Small intestine (tissue), 7 donors: ENCODE data around the gene NIM1K. TPM values are rescaled to one million over a fixed set of nuclear protein-coding genes. Genes with fewer than 3 reads are reported as not detected.

ENCODE experiments used
- DNase-seq, 2 donors: peaks; one replicate each; pipeline versions ENCODE4 v3.0.0 to v3.0.0-alpha.2; 2013
- FAIRE-seq: peaks from 2 replicates; lab custom pipeline; 2012; peaks lifted over from hg19 to GRCh38; lab: Jason Lieb, UNC
- H3K27ac ChIP-seq, 3 donors: one replicate each; pipeline ENCODE4 v1.5.1; 2013; ENCODE audit warnings: low read length in 2 of 3, mild to moderate bottlenecking in 2 of 3, control low read depth in 1 of 3, inconsistent platforms in 1 of 3, low read depth in 1 of 3, moderate library complexity in 1 of 3
- H3K27me3 ChIP-seq, 3 donors: one replicate each; pipeline ENCODE4 v1.6.1; 2013; ENCODE audit warnings: low read length in 3 of 3, inconsistent platforms in 1 of 3; ENCODE audit not compliant: control insufficient read depth in 3 of 3, insufficient read depth in 3 of 3
- H3K36me3 ChIP-seq, 3 donors: one replicate each; pipeline ENCODE4 v1.6.1; 2013; ENCODE audit warnings: low read length in 3 of 3, inconsistent platforms in 1 of 3, low read depth in 1 of 3, mild to moderate bottlenecking in 1 of 3, moderate library complexity in 1 of 3; ENCODE audit not compliant: control insufficient read depth in 3 of 3, insufficient read depth in 2 of 3
- H3K4me1 ChIP-seq, 3 donors: one replicate each; pipeline ENCODE4 v1.6.1; 2013; ENCODE audit warnings: low read length in 2 of 3, inconsistent platforms in 1 of 3, low read depth in 1 of 3, mild to moderate bottlenecking in 1 of 3, moderate library complexity in 1 of 3; ENCODE audit not compliant: control insufficient read depth in 3 of 3, insufficient read depth in 2 of 3
- H3K4me3 ChIP-seq, 3 donors: one replicate each; pipeline ENCODE4 v1.5.1; 2013; ENCODE audit warnings: low read length in 3 of 3, control low read depth in 1 of 3, inconsistent platforms in 1 of 3, low read depth in 1 of 3, mild to moderate bottlenecking in 1 of 3, moderate library complexity in 1 of 3
- H3K9me3 ChIP-seq, 2 donors: one replicate each; pipeline ENCODE4 v1.6.1; 2013; ENCODE audit warnings: low read depth in 1 of 2, low read length in 1 of 2; ENCODE audit not compliant: control insufficient read depth in 2 of 2, insufficient read depth in 1 of 2
- WGBS, 3 donors: extraction: QIAGEN DNeasy Blood & Tissue Kit; methylation state at CpG; one replicate each; pipeline ENCODE4 v1.1.7; 2013; 5-methylcytosine and 5-hydroxymethylcytosine counted together
- polyA plus RNA-seq, 4 donors: library from polyadenylated mRNA; stranded (reverse) in 3 of 4; unstranded in 1 of 4; fragments of 200-250 nt in 3 of 4; fragments of 120-200 nt in 1 of 4; gene quantifications; one replicate each; pipeline versions ENCODE4 v1.2.1 to v1.2.3, GENCODE V29; 2013
- donor health status: healthy with polysubstance abuse.
- donor health status: control.
- donor health status: control.
- donor health status: Bipolar disorder and iron deficiency.
- donor health status: healthy.

Gene NIM1K
- polyA plus RNA-seq, 4 donors: 0.12 to 0.42 TPM; not detected in 2

DNA sequence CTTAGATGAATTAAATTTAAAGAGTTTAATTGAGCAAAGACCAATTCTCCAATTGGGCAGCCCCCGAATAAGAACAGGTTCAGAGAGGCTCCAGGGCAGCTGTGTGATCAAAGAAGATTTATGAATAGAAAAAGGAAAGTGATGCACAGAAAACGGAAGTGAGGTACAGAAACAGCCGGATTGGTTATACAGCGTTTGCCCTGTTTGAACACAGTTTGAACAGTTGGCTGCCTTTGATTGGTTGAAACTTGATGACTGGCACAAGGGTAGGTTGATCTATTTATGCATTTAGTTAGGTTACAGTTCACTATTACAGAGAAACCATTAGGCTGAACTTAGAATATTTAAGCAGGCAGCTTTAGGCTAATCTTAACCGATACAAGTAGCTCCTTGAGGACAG, 29.5 kb downstream of the NIM1K start:
- Histone ChIP-seq H3K9me3 (no peaks in the 10 kb centered on the region), H3K27me3 (peaks cover 0 to 4% (median 0%) of the 10 kb centered on the region in 3 donors), H3K4me3 (no peak overlapping the region), H3K27ac (no peak overlapping the region), H3K4me1 (no peaks in the 10 kb centered on the region), H3K36me3 (no peaks in the 10 kb centered on the region)
- FAIRE-seq (no peak), DNase-seq (no peak)
- 85 to 91% (median 88%) methylated on average over 5 of the region's 5 CpGs for WGBS, 3 donors

GRCh38 chr5:43225649-43226245, 33.7 kb downstream of the NIM1K start:
- no peak overlapping the region for H3K4me3 ChIP-seq
- H3K36me3 ChIP-seq: no peaks in the 10 kb centered on the region
- H3K27ac ChIP-seq: no peak overlapping the region
- 32 to 55% (median 44%) methylated on average over 2 of the region's 2 CpGs for WGBS, 3 donors
- H3K27me3 ChIP-seq: peaks cover 0 to 4% (median 0%) of the 10 kb centered on the region in 3 donors
- no peaks in the 10 kb centered on the region for H3K4me1 ChIP-seq
- no peak for DNase-seq
- no peak for FAIRE-seq
- H3K9me3 ChIP-seq: no peaks in the 10 kb centered on the region

DNA sequence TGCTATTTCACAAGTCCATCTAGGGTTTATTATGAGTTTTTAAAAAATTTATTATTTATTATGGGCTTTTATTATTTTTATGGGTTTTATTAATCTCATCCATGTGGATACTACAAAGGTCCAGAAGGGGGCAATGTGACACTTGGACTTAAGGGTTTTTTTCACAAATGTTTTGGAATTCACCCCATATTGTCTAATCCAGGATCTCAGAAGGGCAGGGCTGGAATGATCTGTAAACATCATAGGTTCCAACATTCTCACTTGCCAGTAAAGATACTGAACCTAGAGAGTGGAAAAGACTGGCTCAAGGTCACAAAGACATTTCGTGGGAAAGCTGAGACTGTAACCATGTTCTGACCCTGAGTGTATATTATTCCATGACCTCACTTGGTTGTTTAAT, 35.6 kb downstream of the NIM1K start:
- peak; percentile 21 to 24 for DNase-seq
- Histone ChIP-seq H3K4me1 (no peaks in the 10 kb centered on the region), H3K9me3 (no peaks in the 10 kb centered on the region), H3K27ac (no peak overlapping the region), H3K4me3 (no peak overlapping the region), H3K36me3 (no peaks in the 10 kb centered on the region), H3K27me3 (no peaks in the 10 kb centered on the region)
- WGBS, 3 donors: 17 to 51% (median 21%) methylated on average over 1 of the region's 1 CpG
- no peak for FAIRE-seq

GRCh38 chr5:43230707-43231106, 38.7 kb downstream of the NIM1K start:
- 84 to 95% (median 85%) methylated on average over 3 of the region's 3 CpGs for WGBS, 3 donors
- no peaks in the 10 kb centered on the region for H3K27me3 ChIP-seq
- no peaks in the 10 kb centered on the region for H3K36me3 ChIP-seq
- H3K27ac ChIP-seq: no peak overlapping the region
- FAIRE-seq (no peak), DNase-seq (no peak)
- H3K4me1 ChIP-seq: no peaks in the 10 kb centered on the region
- no peak overlapping the region for H3K4me3 ChIP-seq
- H3K9me3 ChIP-seq: no peaks in the 10 kb centered on the region

DNA sequence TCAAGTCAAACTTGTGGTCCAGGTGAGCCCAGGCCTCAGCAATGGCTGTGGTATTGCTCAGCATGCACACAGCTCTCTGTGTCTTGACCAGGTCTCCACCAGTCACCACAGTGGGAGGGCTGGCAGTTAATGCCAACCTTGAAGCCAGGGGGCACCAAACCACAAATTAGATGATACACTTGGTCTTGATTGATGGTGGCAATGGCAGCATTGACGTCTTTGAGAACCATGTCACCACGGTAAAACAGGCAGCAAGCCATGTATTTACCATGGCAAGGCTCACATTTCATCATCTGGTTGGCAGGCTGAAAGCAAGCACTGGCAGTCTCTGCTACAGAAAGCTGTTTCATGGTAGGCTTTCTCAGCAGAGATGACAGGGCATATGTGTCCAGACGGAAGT, 40.0 kb downstream of the NIM1K start:
- no peaks in the 10 kb centered on the region for H3K4me1 ChIP-seq
- H3K27me3 ChIP-seq: no peaks in the 10 kb centered on the region
- no peak overlapping the region for H3K4me3 ChIP-seq
- 53 to 76% (median 62%) methylated on average over 3 of the region's 3 CpGs for WGBS, 3 donors
- FAIRE-seq (no peak), DNase-seq (peak in 1 of 2 donors; percentile 12)
- H3K27ac ChIP-seq: no peak overlapping the region
- no peaks in the 10 kb centered on the region for H3K36me3 ChIP-seq
- no peaks in the 10 kb centered on the region for H3K9me3 ChIP-seq

DNA sequence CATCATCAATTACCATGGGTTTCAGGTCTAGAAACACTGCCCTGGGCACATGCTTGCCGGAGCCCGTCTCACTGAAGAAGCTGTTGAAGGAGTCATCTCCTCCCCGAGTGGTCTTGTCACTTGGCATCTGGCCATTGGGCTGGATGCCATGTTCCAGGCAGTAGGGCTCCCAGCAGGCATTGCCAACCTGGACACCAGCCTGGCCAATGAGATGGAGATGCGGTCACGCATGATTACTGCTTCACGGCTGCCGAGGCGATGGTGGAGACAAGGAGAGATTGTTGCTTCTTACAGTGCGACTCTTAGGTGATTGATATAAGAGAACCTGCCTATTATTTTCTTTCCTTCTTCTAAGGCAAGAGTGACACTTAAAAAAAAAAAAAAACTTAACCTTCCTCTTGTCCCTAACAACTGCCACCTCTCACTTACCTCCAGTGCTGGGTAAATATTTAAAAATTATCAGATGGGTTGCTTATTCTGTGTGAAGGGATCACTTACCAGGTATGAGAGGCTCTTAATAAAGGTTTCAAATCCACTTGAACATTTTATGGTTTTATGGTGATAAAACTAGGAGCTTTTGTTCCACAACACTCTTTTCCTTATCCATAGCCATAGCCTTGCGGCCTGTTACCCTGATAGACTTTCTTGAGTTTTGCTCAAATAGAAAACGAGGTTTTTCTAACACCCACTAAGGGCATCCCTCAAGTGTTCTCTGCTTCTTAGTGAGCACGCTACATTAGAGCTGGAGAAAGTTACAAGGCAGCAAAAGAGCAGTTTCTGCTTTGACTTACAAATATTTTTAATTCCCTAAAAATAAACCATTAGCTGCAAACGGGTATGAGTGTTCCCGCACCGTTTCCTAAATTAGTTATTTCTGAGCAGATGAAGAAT, 41.2 kb downstream of the NIM1K start:
- no peak overlapping the region for H3K27ac ChIP-seq
- WGBS, 3 donors: 85 to 89% (median 89%) methylated on average over 15 of the region's 15 CpGs

GRCh38 chr5:43233946-43234345, 41.9 kb downstream of the NIM1K start:
- Histone ChIP-seq H3K4me3 (no peak overlapping the region), H3K27ac (no peak overlapping the region), H3K4me1 (no peaks in the 10 kb centered on the region), H3K27me3 (no peaks in the 10 kb centered on the region), H3K9me3 (no peaks in the 10 kb centered on the region), H3K36me3 (no peaks in the 10 kb centered on the region)
- DNase-seq (no peak), FAIRE-seq (no peak)
- whole genome bisulfite sequencing, 3 donors: 45 to 60% (median 46%) methylated on average over 3 of the region's 3 CpGs

More for the DNA sequence above, 41.2 kb downstream of the NIM1K start:
- FAIRE-seq (no peak), DNase-seq (no peak)
- no peaks in the 10 kb centered on the region for H3K27me3 ChIP-seq
- no peaks in the 10 kb centered on the region for H3K9me3 ChIP-seq
- no peaks in the 10 kb centered on the region for H3K4me1 ChIP-seq
- H3K4me3 ChIP-seq: no peak overlapping the region
- H3K36me3 ChIP-seq: no peaks in the 10 kb centered on the region

GRCh38 chr5:43236653-43237355, 44.8 kb downstream of the NIM1K start:
- FAIRE-seq (no peak), DNase-seq (peak in 1 of 2 donors; percentile 29)
- WGBS, 3 donors: 70 to 80% (median 79%) methylated on average over 5 of the region's 5 CpGs

More at GRCh38 chr5:43236653-43237355, 44.8 kb downstream of the NIM1K start:
- H3K9me3 ChIP-seq: no peaks in the 10 kb centered on the region
- no peak overlapping the region for H3K4me3 ChIP-seq
- no peaks in the 10 kb centered on the region for H3K36me3 ChIP-seq
- H3K4me1 ChIP-seq: no peaks in the 10 kb centered on the region
- H3K27ac ChIP-seq: no peak overlapping the region
- H3K27me3 ChIP-seq: no peaks in the 10 kb centered on the region
